Cerebellar nuclear complex (tissue), 1 donor: ENCODE measurements around the gene PTPN1.
"Not testable (repeated sequence)": the region's sequence is repeated elsewhere in the genome, so short reads cannot be mapped to it uniquely, and the experiment has no call there.

Source experiments
- DNase-seq, 2 experiments: peaks; one replicate each; lab custom pipeline; 2025; lab: John Stamatoyannopoulos, UW

The PTPN1 gene

GRCh38 chr20:50591233-50591852, 81.2 kb downstream of the PTPN1 start:
- DNase-seq: no peak

GRCh38 chr20:50592282-50593004, 82.3 kb downstream of the PTPN1 start:
- DNase-seq: no peak

- DNase-seq: no peak
These were observed 82.8 kb downstream of the PTPN1 start for GRCh38 chr20:50593005-50593335.

GRCh38 chr20:50594231-50594590, 84.0 kb downstream of the PTPN1 start:
- DNase-seq: no peak

- no peak for DNase-seq
These were observed 84.6 kb downstream of the PTPN1 start for GRCh38 chr20:50594591-50595432.

GRCh38 chr20:50595433-50595895, 85.3 kb downstream of the PTPN1 start:
- DNase-seq: no peak

GRCh38 chr20:50595988-50596693, 86.0 kb downstream of the PTPN1 start:
- DNase-seq: no peak

- DNase-seq: no peak
These were observed 86.5 kb downstream of the PTPN1 start for GRCh38 chr20:50596694-50597021.

GRCh38 chr20:50597406-50597969, 87.3 kb downstream of the PTPN1 start:
- DNase-seq: no peak

GRCh38 chr20:50598074-50598473, 87.9 kb downstream of the PTPN1 start:
- no peak for DNase-seq

GRCh38 chr20:50598768-50599167, 88.6 kb downstream of the PTPN1 start:
- DNase-seq: not testable (repeated sequence)

- no peak for DNase-seq
These were observed 90.2 kb downstream of the PTPN1 start for GRCh38 chr20:50600281-50600895.

GRCh38 chr20:50601511-50602431, 91.6 kb downstream of the PTPN1 start:
- DNase-seq: no peak

- no peak for DNase-seq
These were observed 92.4 kb downstream of the PTPN1 start for GRCh38 chr20:50602432-50603088.

GRCh38 chr20:50604451-50604850, 94.3 kb downstream of the PTPN1 start:
- no peak for DNase-seq

GRCh38 chr20:50605136-50605535, 95.0 kb downstream of the PTPN1 start:
- no peak for DNase-seq

- no peak for DNase-seq
These were observed 97.3 kb downstream of the PTPN1 start for GRCh38 chr20:50607436-50607835.

GRCh38 chr20:50607850-50608749, 97.9 kb downstream of the PTPN1 start:
- DNase-seq: no peak

GRCh38 chr20:50608750-50609104, 98.5 kb downstream of the PTPN1 start:
- no peak for DNase-seq
